ENCODE measurements around the gene PRDM15.

- TF ChIP-seq, protein P1, sequence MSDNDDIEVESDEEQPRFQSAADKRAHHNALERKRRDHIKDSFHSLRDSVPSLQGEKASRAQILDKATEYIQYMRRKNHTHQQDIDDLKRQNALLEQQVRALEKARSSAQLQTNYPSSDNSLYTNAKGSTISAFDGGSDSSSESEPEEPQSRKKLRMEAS (IDR thresholded peaks at IDR 0.05), result no peak
- TF ChIP-seq TAF1 (IDR thresholded peaks at IDR 0.05; ENCODE audit: low read depth), result no peak
These were observed 47.1 kb downstream of the PRDM15 start for GRCh38 chr21:41831866-41832595.

Measured in Ishikawa (cell line).